ENCODE measurements around the gene HGF. TPM values are rescaled to one million over a fixed set of nuclear protein-coding genes. Genes with fewer than 3 reads are reported as not detected.
"Not testable (repeated sequence)": the region's sequence is repeated elsewhere in the genome, so short reads cannot be mapped to it uniquely, and the experiment has no call there.

The HGF gene
- total and polyA plus RNA-seq, 7 donors, result 0.46 to 27.2 (median 4.6) TPM

DNA sequence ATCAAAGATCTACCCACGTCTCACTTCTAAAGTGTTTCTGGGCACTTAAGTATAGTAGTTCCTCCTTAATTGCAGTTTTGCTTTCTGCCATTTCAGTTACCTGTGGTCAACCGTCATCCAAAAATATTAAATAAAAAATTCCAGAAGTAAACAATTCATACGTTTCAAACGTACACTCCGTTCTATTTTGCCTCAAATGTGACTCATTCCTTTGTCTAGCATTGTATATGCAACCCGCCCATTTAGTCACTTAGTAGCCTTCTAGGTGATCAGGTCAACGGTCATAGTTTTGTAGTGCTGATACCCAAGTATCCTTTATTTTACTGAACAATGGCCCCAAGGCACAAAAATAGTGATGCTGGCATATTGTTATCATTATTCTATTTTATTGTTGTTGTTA, 33.8 kb downstream of the HGF start:
- WGBS, 2 donors, result 79 to 81% methylated on average over 7 of the region's 7 CpGs
- H3K9me3 ChIP-seq, result no peaks in the 10 kb centered on the region
- no peaks in the 10 kb centered on the region for H3K4me1 ChIP-seq
- intact Hi-C loops (cut with DNase I), result no loop called here
- no peak overlapping the region for H3K27ac ChIP-seq
- TF ChIP-seq EP300 (IDR thresholded peaks at IDR 0.05), result no peak
- no peak for TF ChIP-seq POLR2AphosphoS5 (IDR thresholded peaks at IDR 0.05)
- no peak for TF ChIP-seq POLR2A (IDR thresholded peaks at IDR 0.05)
- TF ChIP-seq, protein P1, sequence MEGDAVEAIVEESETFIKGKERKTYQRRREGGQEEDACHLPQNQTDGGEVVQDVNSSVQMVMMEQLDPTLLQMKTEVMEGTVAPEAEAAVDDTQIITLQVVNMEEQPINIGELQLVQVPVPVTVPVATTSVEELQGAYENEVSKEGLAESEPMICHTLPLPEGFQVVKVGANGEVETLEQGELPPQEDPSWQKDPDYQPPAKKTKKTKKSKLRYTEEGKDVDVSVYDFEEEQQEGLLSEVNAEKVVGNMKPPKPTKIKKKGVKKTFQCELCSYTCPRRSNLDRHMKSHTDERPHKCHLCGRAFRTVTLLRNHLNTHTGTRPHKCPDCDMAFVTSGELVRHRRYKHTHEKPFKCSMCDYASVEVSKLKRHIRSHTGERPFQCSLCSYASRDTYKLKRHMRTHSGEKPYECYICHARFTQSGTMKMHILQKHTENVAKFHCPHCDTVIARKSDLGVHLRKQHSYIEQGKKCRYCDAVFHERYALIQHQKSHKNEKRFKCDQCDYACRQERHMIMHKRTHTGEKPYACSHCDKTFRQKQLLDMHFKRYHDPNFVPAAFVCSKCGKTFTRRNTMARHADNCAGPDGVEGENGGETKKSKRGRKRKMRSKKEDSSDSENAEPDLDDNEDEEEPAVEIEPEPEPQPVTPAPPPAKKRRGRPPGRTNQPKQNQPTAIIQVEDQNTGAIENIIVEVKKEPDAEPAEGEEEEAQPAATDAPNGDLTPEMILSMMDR (IDR thresholded peaks at IDR 0.05), result no peak
- no peaks in the 10 kb centered on the region for H3K27me3 ChIP-seq
- DNase-seq, result no peak
- no peak overlapping the region for H3K4me3 ChIP-seq
- H3K36me3 ChIP-seq, result no peaks in the 10 kb centered on the region

DNA sequence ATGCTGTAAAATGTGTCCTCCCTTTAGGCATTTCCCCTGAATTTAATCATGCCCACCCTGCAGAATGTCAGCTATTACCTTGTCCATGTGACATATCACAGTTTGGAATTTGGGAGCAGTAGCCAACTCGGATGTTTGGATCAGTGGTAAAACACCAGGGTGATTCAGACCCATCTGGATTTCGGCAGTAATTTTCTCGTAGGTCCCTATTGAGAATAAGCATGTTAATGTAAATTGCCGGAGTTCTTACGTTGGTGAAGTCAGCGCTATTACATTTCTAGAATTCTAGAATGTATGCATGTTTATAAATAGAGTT, 44.1 kb downstream of the HGF start:
- Histone ChIP-seq H3K9me3 (no peaks in the 10 kb centered on the region), H3K27ac (peak overlapping the region in 1 of 4 donors; percentile 13), H3K4me1 (peaks cover 0 to 11% (median 5%) of the 10 kb centered on the region in 4 donors), H3K27me3 (no peaks in the 10 kb centered on the region), H3K36me3 (no peaks in the 10 kb centered on the region), H3K4me3 (peak overlapping the region in 1 of 4 donors; percentile 6)
- 72 to 74% methylated on average over 6 of the region's 6 CpGs for WGBS, 2 donors
- no peak for DNase-seq
- intact Hi-C loops (cut with DNase I), result no loop called here
- TF ChIP-seq, protein P1 (IDR thresholded peaks at IDR 0.05), result no peak
- TF ChIP-seq EP300 (IDR thresholded peaks at IDR 0.05) (no peak), POLR2A (IDR thresholded peaks at IDR 0.05) (no peak), POLR2AphosphoS5 (IDR thresholded peaks at IDR 0.05) (no peak)

DNA sequence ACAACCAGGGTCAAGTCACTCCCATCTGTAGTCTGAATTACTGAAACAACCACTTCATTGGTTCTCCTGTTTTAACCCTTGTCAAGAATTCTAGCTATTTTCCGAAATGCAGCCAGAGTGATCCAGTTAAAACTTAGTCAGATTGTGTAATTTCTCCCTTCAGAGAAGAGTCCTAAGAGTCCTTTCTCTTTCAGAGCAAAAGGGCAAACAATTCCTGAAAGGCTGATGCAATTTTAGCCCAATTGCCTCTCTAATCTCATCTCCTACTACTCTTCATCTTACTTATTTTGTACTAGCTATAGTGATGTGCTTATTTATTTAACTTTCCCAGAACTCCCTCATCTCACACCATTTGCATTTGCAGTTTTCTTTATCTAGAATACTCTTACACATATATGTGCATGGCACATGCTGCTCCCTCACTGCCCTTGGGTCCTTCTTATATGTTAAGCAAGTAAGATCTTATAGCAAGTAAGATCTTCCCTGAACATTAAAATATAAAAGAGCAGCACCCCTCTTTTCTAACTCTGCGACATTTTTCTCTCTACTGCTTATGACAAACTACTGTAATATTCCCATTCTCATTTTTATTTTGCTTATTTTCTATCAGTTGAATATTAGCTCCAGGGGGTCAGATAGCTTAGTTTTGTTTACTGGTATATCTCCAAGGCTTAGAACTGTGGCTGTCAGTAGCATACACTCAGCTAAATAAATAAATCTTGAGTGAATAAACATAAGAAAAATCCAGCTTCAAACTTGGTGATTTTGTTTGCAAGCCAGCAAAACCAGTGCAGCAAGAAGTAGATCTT, 44.6 kb downstream of the HGF start:
- no peaks in the 10 kb centered on the region for H3K9me3 ChIP-seq
- no peaks in the 10 kb centered on the region for H3K36me3 ChIP-seq
- WGBS, 2 donors, result 82 to 87% methylated on average over 2 of the region's 2 CpGs
- no peaks in the 10 kb centered on the region for H3K27me3 ChIP-seq
- no peak for DNase-seq
- H3K4me3 ChIP-seq, result no peak overlapping the region
- H3K4me1 ChIP-seq, result peaks cover 0 to 11% (median 5%) of the 10 kb centered on the region in 4 donors
- TF ChIP-seq, protein P1 (IDR thresholded peaks at IDR 0.05), result no peak
- TF ChIP-seq POLR2A (IDR thresholded peaks at IDR 0.05) (no peak), EP300 (IDR thresholded peaks at IDR 0.05) (no peak)
- peak overlapping the region in 1 of 4 donors; percentile 13 for H3K27ac ChIP-seq
- intact Hi-C loops (cut with DNase I), result no loop called here

DNA sequence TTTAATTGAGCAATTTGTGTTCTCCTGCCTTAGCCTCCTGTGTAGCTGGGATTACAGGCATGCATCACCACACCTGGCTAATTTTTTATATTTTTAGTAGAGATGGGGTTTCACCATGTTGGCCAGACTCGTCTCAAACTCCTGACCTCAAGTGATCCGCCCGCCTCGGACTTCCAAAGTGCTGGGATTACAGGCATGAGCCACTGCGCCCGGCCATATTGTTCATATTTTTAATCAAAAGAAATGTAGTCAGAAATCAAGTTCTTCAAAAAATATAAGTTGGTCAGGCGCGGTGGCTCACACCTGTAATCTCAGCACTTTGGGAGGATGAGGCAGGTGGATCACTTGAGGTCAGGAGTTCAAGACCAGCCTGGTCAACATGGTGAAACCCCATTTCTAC, 47.6 kb downstream of the HGF start:
- H3K27ac ChIP-seq; intact Hi-C loops (cut with DNase I); H3K36me3 ChIP-seq; H3K27me3 ChIP-seq; DNase-seq; H3K4me3 ChIP-seq; H3K9me3 ChIP-seq: not testable (repeated sequence)
- peaks cover 0 to 11% (median 5%) of the 10 kb centered on the region in 4 donors for H3K4me1 ChIP-seq
- 92 to 96% methylated on average over 8 of the region's 8 CpGs for WGBS, 2 donors

DNA sequence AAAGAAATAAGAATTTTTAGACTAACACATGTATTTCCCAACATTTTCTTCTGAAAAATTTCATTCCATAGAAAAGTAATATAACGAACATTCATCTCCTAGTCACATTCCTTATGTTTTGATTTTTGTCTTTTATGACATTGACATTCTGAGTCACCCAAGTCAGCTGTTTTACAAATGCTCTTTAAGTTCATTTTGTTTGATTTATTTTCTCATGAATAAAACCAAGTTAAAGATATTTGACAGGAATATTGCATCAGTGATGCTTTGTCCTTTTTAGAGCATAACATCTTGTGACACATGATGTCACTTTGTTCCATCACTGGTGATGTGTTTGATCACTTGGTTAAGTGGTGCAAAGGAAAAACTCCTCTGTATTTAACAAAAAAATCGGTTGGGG, 48.4 kb downstream of the HGF start:
- DNase-seq, result no peak
- no peak for TF ChIP-seq POLR2AphosphoS5 (IDR thresholded peaks at IDR 0.05)
- 47 to 74% methylated on average over 2 of the region's 2 CpGs for WGBS, 2 donors
- Histone ChIP-seq H3K4me1 (peaks cover 0 to 11% (median 5%) of the 10 kb centered on the region in 4 donors), H3K36me3 (no peaks in the 10 kb centered on the region), H3K27me3 (no peaks in the 10 kb centered on the region), H3K27ac (no peak overlapping the region), H3K9me3 (no peaks in the 10 kb centered on the region), H3K4me3 (no peak overlapping the region)
- intact Hi-C loops (cut with DNase I), result no loop called here

DNA sequence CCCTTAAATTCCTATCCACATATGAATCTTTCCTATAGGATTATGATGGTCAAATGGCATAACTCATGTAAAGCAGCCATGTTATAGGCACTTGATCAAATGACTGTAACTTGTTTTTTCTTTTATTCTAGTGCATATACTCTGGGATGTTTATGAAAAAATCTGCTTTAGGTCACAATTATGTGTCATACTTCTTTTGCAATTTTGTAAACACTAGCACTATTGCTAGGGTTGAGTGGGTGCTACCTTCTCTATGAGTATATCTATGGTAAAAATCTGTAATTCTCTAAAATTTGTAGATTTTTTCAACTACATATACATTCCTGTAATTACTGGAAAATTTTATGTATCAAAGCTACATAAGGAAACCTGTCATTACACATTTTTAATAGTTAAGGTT, 50.0 kb downstream of the HGF start:
- TF ChIP-seq, protein P1 (IDR thresholded peaks at IDR 0.05), result no peak
- TF ChIP-seq EP300 (IDR thresholded peaks at IDR 0.05) (no peak), POLR2A (IDR thresholded peaks at IDR 0.05) (no peak), POLR2AphosphoS5 (IDR thresholded peaks at IDR 0.05) (no peak)
- intact Hi-C loops (cut with DNase I), result no loop called here

More for the DNA sequence above, 50.0 kb downstream of the HGF start:
- Histone ChIP-seq H3K4me1 (peaks cover 0 to 3% (median 1%) of the 10 kb centered on the region in 4 donors), H3K36me3 (no peaks in the 10 kb centered on the region), H3K27ac (no peak overlapping the region), H3K4me3 (no peak overlapping the region), H3K9me3 (no peaks in the 10 kb centered on the region), H3K27me3 (no peaks in the 10 kb centered on the region)
- DNase-seq, result no peak

Measured in sigmoid colon (tissue), 7 donors.